HL-60/S4 treated with retinoic acid at 250 ng/mL for 4 days and 3 days (cell line): ENCODE results near the gene FAM163B.

Source experiments
- in situ Hi-C: fragments of 300-500 bp; cut with MboI; formaldehyde crosslinking; loops from 2 replicates; pipeline ENCODE4 v1.7.0; 2022; ENCODE audit warnings: low sequenced_read_pairs

Gene FAM163B

DNA sequence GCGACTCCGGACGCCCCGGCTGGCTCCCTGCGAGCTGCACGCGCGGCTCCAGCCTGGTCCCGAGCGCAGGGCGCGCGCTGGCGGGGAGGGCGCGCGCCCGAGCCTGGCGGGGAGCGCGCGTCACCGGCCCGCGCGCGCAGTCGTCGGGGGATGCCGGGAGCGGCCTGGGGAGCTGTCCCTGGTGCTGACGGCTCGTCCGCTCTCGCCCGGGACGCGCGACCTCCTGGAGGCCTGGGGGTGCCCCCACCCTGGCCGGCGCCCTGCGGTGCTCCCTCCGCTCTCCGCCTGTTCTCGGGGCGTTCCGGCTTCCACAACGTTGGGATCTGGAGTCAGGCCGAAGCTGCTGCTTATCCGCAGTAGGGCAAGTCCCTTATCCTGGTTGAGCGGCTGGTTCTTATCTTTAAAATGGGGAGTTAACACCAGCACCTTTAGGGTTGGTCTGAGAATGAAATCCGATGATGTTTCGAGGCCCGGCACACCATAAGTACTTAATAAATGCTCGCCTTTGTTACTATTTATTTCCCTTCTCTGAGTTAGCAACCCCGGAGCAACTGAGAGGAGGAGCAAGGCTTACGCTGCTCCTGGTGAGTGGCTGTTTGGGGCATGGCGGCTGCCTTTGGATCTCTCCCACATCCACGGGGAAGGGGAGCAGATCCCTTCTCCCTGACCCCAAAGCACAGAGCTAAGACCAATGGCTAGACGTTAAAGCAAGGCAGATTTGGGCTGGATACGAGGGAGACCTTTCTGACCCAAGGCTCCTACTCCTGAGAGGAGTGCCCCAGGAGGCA, at the start of gene FAM163B:
TSS of gene FAM163B (minus strand) at position 79 of the 788 bp plus-strand sequence. CDS start 29,166 bp downstream, outside the sequence.
- in situ Hi-C loops, result no loop called here

DNA sequence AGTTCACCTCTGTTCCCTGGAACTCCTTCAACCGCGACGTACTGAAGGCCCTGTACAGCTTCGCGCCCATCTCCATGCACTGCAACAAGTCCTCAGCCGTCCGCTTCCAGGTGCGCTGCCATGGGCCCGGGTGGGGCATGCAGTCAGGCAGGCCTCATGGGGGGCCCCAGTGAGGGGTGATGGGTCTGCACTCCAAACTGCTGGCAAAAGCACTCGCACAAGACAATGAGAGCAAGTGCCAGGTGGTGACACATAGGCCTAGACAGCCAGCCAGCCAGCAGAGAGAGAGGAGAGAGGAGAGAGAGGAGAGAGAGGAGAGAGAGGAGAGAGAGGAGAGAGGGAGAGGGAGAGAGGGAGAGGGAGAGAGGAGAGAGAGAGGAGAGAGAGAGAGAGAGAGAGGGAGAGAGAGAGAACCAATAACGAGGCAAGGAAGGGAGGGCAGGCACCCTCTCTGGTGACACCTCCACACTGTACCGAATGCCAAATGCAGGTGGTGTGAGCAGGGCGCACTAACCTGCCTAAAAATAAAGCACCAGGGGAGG, 48.0 kb upstream of the FAM163B start:
- in situ Hi-C loops, result no loop called here

- in situ Hi-C loops, result no loop called here
These were observed 47.3 kb upstream of the FAM163B start for GRCh38 chr9:133656211-133657119.

DNA sequence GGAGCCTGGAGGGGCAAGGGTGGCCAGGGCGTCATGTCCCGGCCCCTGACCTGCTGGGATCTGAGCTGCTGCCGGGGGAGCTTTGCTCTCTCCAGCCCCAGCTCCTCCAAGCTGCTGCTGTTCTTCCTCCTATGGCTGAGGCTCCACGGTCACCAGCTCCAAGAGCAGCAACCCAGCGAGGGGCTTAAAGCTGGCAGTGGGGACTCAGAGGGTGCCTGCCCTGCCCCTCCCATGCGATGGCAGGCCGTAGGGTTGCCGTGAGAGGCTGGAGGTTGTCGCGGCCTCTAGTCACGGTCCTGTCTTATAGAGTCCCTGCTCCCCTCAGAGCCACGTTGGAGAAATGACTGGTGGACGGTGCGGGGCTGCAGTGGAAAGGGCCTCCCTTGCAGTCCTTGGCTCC, 46.5 kb upstream of the FAM163B start:
- in situ Hi-C loops, result no loop called here

GRCh38 chr9:133654736-133655657, 45.8 kb upstream of the FAM163B start:
- in situ Hi-C loops, result no loop called here

DNA sequence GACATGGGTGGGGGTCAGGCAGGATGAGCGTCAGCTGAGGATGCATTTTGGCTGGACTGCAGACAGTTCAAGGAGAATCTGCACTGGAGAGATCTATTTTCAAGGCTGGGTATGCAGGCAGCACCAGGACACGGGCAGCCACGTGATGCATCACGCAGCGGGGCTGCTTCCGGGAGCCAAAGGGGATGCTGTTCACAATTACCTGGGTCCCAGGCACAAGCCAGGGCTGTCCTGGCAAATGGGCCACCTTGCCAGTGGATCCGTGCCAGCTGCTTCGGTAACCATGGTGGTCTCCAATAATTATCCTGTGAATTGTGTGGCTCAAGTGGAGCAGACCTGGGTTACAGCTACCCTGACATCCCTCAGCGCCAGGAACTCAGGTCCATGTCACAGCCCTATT, 44.4 kb upstream of the FAM163B start:
- in situ Hi-C loops, result no loop called here

- in situ Hi-C loops, result no loop called here
These were observed 40.8 kb upstream of the FAM163B start for GRCh38 chr9:133650026-133650425.

DNA sequence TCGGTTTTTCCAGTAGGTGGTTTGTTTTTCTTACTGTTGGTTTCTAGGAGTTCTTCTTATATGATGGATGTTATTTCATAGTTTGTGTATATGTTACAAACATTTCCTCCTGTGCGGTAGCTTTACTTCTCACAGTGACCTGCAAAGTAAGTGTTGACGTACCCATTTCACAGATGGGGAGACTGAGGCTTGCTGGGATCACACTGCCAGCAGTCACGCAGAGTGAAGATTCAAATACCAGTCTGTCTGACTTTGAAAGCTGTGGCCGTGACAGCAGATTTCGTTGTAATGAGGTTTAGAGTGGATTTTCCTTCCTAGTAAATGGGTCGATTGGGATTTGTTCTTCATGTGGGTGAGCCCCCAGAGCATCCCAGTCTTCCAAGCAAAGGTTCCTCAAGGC, 40.0 kb upstream of the FAM163B start:
- in situ Hi-C loops, result no loop called here

- in situ Hi-C loops, result no loop called here
These were observed 38.7 kb upstream of the FAM163B start for GRCh38 chr9:133647765-133648469.

- in situ Hi-C loops, result no loop called here
These were observed 38.0 kb upstream of the FAM163B start for GRCh38 chr9:133647148-133647547.

DNA sequence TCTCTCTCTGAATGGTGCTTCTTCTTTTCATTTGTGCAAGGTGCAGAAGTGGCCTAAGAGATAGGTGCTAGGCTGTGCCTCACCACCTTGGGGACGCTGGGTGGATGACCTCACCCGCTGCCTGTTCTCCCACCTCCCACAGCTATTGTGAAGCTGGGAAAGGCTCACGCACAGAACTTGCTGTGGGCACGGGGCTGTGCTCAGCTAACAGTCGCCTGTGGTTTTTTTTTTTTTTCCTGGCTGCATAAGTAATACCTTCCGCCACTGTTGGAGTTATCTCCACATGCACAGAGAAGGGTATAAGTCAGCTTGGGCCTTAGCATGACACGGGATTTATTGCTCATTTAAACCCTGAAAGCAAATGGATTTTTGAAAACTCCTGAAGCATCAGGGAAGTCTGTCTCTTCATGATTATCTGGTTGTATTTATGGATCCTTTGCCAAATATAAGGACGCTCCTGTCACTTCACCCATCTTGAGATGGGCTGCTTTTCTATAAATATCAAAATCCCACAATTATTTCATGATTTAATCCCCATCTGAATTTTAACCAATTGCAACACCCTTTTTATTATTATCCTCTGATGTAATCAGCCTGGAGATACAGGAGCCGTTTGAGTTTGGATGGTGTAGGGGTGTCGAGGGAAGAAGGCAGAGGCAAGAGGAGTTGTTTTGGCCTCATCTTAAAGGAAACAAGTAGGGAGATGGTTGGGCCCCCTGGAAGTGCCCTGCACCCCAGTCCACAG, 36.0 kb upstream of the FAM163B start:
- in situ Hi-C loops, result no loop called here

DNA sequence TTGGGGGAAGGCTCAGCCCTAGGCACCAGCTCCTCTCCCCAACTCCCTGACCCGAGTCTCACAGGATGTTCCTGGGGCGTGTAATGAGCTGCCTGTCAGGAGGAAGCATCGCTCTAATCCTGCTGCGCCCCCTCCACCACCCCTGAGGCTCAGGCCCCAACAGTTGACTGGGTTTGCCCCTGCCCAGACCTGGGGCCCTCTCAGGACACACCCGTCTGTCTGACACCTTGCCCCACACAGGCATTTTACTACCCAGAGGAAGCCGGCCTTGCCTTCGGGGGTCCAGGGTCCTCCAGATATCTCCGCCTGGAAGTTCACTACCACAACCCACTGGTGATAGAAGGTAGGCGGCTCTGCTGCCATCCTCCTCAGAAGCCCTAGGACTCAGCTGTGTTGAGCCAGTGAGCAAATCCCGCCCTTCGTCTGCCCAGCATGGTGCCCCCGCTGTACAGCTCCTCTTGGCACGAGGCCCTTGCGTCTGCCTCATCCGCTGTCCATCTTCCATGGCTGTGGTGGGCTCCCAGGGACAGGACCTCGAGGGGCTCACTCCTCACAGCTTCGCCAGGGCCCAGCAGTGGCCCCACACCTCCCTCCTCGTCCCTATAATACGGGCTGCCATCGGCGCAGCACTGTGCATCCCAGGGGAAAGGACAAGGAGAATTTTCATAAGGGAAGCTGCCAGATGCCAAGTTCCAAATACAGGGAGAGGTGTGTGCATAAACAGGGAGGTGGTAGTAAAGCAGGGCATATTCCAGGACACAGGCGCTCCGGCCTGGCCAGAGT, 35.0 kb upstream of the FAM163B start:
- in situ Hi-C loops, result no loop called here

DNA sequence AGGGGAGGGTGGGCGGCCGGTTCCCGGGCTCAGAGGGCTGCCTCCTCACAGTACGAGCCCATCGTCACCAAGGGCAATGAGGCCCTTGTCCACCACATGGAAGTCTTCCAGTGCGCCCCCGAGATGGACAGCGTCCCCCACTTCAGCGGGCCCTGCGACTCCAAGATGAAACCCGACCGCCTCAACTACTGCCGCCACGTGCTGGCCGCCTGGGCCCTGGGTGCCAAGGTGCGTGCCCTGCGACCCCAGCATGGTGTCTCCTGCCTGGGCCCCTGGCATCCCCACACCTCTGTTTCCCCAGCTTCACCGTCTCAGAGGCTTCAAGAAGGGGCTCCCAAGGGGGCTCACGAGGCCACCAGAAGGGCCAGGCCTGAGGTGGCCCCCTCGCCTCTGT, 34.2 kb upstream of the FAM163B start:
- in situ Hi-C loops, result no loop called here

- in situ Hi-C loops, result no loop called here
These were observed 33.6 kb upstream of the FAM163B start for GRCh38 chr9:133642708-133643361.

GRCh38 chr9:133641861-133642595, 32.8 kb upstream of the FAM163B start:
- in situ Hi-C loops, result no loop called here

DNA sequence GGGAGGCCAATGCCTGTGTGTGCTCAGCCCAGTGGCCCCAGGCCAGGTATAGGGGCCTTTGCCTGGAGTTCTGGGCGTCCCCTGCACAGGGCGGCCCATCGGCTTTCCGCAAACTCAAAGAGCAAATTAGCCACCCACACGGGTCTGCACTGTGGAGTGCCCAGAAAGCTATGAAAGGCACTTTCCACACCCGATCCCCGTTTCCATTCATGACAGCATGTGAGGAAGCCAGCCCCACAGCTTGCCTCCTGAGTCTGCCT, 32.1 kb upstream of the FAM163B start:
- in situ Hi-C loops, result no loop called here

DNA sequence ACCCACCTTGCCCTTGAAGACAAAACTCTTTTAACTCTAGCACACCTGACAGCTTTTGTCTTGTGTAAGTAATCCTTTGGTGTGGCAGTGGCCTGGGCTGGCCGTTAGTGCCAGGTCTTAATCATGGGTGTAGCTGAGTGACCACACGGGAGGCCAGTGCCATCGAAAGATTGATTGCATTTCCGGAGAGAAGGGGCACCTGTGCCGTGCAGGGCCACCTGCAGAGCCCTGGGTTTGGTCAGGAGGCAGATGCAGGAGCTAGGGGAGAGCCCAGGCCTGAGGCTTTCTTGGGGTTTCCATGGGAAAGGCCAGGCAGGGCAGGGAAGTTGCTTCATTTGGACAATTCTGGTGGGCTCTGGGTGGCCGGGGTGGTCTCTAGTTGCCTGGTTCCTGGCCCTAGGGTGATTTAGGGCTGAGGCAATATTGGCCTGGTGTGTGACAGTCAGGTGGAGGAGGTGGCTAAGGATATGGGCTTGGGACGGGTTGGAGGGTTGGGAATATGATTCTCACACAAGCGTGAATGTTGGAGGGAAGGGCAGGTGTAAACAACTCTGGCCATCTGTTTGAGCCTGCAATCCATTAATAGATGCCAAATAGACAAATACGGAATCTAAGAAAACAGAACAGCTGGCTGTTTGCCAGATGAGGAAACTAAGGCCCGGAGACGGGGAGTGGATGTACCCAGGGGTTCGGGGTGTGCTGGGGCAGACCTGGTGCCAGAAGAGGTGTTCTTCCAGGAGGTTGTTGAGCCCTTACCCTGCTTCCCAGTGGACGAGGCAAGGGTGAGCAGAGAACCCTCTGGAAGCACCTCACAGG, 31.6 kb upstream of the FAM163B start:
- in situ Hi-C loops, result no loop called here
